ENCODE measurements around the gene FHAD1. TPM values are rescaled to one million over a fixed set of nuclear protein-coding genes. Genes with fewer than 3 reads are reported as not detected.
A peak's percentile ranks its signal among the peaks of the same experiment; 100 is the strongest.

The FHAD1 gene
- polyA plus RNA-seq, 3 donors: 2.4 to 3.6 (median 3.2) TPM

GRCh38 chr1:15245593-15246360, 1.2 kb upstream of the FHAD1 start:
- DNase-seq (ENCODE audit: low read depth in 3 of 3, low spot score in 2 of 3): no peak

DNA sequence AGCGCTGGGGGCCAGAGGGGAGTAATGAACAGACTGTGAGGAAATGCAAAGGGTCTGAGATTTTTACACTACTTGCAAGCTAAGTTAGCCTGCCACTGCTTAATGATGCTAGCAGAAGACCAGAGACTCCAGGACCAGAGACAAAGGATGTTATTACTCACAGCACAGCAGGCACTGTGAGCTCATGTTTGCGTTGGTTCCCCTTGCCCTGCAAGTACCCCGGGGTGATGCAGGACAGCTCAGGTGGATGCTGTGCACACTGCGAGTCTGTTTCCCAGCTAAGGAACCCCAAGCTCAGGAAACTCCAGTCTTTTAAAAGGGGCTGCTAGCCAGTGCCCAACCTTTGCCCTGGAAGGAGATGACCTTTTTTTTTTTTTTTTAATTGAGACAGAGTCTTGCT, 1.2 kb downstream of the FHAD1 start:
- no peak for DNase-seq (ENCODE audit: low read depth in 3 of 3, low spot score in 2 of 3)

- no peak for DNase-seq (ENCODE audit: low read depth in 3 of 3, low spot score in 2 of 3)
Measured at GRCh38 chr1:15249081-15249480, 2.1 kb downstream of the FHAD1 start.

GRCh38 chr1:15251857-15252835, 5.1 kb downstream of the FHAD1 start:
- DNase-seq (ENCODE audit: low read depth in 3 of 3, low spot score in 2 of 3): no peak

GRCh38 chr1:15254559-15254958, 7.5 kb downstream of the FHAD1 start:
- DNase-seq (ENCODE audit: low read depth in 3 of 3, low spot score in 2 of 3): no peak

GRCh38 chr1:15255582-15256149, 8.6 kb downstream of the FHAD1 start:
- no peak for DNase-seq (ENCODE audit: low read depth in 3 of 3, low spot score in 2 of 3)

DNA sequence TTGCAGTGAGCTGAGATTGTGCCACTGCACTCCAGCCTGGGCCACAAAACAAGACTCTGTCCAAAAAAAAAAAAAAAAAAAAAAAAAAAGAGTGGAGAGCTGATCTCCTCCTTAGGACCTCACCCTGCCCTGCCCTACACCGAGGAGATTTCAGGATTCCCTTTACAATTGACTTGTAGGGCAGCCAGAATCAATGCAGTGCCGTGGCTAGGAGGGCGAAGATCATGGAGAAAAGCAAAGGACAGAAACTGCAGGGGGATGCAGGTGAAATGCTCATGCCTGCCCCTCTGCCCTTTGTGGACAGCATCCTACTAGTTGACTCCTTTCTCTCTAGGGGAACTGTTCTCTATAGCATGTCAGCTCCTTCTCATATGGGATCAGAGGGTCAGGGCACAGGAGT, 9.6 kb downstream of the FHAD1 start:
- DNase-seq (ENCODE audit: low read depth in 3 of 3, low spot score in 2 of 3): no peak

DNA sequence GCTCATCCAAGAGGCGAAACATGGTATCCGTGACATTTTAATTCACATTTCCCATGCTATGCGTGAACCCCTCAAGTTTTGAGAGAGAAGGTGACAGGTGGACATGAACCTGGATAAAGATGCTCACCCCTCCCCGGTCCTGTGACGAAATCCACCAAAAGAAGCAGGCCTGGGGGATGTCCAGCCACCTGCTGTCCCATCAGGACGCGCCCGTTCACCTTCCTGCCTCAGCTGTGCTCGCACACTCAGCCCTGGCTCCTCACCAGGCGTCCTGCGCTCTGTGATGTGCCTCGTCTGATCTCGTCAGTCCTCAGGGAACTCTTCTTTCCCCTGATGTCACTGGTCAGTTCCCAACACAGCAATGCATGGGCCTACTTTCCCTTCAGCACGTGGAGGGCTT, 10.3 kb downstream of the FHAD1 start:
- no peak for DNase-seq (ENCODE audit: low read depth in 3 of 3, low spot score in 2 of 3)

GRCh38 chr1:15258833-15259621, 12.0 kb downstream of the FHAD1 start:
- DNase-seq (ENCODE audit: low read depth in 3 of 3, low spot score in 2 of 3): no peak

GRCh38 chr1:15259622-15260007, 12.6 kb downstream of the FHAD1 start:
- DNase-seq (ENCODE audit: low read depth in 3 of 3, low spot score in 2 of 3): no peak

DNA sequence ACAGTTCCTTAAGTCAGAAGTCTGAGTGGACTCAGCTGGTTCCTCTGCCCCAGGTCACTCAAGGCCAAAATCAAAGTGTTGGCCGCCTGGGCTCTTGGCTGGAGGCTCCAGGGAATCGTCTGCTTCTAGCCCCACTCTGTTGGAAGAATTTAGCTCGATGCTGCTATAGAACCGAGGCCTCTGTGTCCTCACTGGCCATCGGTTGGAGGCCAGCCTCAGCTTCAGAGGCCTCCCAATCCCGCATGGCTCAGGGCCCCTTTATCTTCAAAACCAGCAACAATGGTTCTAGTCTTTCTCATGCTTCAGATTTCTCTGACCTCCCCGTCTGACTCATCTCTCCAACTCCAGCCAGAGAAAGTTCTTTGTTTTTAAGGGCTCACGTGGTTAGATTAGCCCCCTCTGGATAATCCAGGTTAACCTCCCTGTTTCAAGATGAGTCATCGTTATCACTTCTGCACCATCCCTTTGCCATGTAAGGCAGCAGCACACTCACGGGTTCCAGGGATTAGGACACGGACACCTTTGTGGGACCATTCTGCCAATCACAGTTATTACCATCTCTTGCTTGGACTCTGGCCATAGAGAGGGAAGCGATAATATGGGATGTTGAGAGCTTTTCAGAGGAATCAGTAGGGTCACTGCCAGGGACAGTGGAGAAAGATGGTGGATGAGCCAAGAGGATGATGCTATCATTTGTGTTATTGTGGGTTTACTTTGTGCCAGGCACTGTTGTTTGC, 13.6 kb downstream of the FHAD1 start:
- no peak for DNase-seq (ENCODE audit: low read depth in 3 of 3, low spot score in 2 of 3)

DNA sequence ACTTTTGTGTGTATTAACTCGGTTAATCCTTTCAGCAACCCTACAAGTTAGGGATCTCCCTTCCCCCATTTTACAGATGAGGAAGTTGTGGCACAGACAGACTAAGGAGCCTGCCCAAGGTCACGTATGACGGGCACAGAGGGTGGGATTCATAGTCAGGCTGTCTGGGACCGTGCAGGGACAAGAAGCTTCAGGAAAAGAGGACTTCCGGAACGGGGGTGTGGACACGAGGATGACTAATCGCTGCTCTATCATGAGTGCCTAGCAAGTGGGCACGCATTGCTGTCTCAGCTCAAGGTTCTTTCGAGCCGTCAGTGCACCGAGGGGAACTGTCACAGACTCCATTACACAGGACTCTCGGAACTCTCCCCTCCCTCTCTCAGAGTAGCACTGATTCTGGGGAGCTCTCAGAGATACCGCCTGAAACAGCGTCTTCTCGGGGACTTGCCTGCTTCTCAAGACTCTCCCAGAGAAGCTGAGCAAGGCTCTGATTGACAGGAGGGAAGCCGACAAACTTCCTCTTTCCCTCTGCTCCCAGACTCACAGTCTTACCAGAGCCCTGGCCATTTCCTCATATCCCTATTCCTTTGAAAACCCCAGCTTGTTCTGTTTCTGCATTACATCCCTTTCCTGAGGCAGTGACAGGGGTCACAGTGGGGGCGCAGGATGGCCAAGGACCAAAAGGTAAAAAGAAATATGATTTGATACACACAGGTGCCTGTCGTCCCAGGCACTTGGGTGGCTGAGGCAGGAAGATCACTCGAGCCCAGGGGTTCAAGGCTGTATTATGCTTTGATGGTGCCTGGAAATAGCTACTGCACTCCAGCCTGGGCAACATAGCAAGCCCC, 14.4 kb downstream of the FHAD1 start:
- no peak for DNase-seq (ENCODE audit: low read depth in 3 of 3, low spot score in 2 of 3)

DNA sequence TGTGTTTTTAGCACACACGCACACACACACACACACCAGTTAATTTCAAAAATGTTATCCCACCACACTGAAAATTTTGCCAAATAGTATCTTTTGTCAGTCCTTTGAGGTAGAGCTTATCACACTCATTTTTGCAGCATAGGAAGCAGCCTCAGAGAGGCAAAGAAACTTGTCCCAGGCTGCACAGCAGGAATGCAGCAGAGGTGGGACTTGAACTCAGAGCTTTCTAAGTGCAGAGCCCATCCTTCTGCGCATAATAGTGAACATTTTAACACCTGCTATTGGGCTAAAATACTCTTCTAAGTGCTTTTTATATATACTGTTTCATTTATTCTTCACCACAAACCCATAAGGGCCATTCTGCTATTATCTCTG, 15.0 kb downstream of the FHAD1 start:
- no peak for DNase-seq (ENCODE audit: low read depth in 3 of 3, low spot score in 2 of 3)

DNA sequence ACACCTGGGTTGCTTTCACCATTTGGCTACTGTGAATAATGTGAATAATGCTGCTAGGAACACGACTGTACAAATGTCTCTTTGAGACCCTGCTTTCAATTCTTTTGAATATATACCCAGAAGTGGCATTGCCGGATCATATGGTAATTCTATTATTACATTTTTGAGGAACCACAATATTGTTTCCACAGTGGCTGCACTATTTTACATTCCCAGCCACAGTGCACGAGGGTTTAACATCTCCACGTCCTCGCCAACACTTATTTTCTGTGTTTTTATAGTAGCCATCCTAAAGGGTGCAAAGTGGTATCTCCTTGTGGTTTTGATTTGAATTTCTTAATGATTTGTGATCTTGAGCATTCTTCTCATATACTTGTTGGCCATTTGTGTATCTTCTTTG, 15.7 kb downstream of the FHAD1 start:
- DNase-seq (ENCODE audit: low read depth in 3 of 3, low spot score in 2 of 3): no peak

GRCh38 chr1:15264769-15265168, 17.7 kb downstream of the FHAD1 start:
- no peak for DNase-seq (ENCODE audit: low read depth in 3 of 3, low spot score in 2 of 3)

DNA sequence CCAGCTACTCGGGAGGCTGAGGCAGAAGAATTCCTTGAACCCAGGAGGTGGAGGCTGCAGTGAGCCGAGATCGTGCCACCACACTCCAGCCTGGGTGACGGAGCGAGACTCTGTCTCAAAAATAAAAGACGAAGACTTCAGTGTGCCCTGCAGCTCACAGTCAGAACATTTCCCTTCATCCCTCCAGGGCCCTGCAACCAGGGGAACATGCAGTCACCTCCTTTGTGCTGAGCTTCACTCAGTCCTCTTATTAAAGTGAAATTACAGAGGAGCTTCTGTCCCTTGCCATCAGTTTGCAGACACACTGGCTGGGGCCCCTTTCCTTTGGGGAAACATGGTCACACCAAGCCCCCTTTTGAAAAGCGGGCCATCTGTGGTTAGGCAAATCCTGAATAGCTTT, 24.2 kb downstream of the FHAD1 start:
- no peak for DNase-seq (ENCODE audit: low read depth in 3 of 3, low spot score in 2 of 3)

DNA sequence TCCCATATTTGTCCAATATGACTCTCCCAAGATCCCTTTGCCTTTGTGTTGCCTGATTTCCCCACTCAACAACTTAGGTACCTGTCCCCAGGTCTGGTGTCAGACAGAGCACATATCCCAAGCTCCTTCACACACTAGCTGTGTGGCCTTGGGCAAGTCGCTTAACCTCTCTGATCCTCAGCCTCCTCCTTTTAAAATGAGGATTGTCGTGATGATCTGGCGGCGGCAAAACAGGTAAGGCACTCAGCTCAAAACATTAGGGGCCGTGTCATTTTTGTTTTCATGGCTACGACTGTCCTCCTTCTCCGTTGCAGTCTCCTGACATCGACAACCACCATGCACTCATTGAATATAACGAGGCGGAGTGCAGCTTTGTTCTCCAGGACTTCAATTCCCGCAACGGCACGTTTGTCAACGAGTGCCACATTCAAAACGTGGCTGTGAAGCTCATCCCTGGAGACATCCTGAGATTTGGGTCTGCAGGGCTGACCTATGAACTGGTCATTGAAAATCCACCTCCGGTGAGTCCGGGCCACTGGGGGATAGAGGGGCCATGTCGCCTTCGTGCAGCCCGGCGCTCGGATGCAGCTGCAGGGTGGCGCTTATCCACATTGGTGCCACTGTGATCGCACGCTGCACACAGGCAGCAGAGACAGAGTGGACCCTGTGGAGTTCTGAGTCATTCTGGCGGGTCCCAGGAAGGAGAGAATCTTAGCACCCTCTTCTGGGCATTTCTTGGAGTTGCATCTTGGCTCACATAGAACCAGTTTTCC, 25.2 kb downstream of the FHAD1 start:
- DNase-seq (ENCODE audit: low read depth in 3 of 3, low spot score in 2 of 3): peak; percentile 40 to 71 (median 64)

DNA sequence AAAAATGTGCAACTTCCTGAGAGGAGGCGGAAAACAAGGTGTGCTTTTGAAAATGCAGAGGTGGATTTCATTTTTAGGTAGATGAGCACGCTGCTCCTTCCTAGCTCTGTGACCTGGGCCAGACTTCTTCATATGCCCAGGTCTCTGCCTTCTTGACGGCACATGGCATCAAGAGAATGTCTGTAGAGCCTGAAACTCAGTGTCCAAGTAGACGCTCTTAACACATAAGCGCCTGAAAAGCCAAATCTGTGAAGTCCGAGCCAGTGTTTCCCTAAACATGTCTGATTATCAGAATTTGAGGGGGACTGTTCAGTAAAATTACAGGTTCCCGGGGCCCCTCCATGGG, 25.7 kb downstream of the FHAD1 start:
- DNase-seq (ENCODE audit: low read depth in 3 of 3, low spot score in 2 of 3): no peak

Measured in right renal cortex interstitium (tissue), 3 donors.